HG02763 (cell line): ENCODE measurements around the gene CLCN4.

Experiments
- ATAC-seq: cut with Tn5 transposase; IDR thresholded peaks from one replicate; pipeline ENCODE4 v1.9.1; 2021; ENCODE audit warnings: mild to moderate bottlenecking, moderate library complexity; ENCODE audit not compliant: unreplicated experiment

CLCN4 gene

DNA sequence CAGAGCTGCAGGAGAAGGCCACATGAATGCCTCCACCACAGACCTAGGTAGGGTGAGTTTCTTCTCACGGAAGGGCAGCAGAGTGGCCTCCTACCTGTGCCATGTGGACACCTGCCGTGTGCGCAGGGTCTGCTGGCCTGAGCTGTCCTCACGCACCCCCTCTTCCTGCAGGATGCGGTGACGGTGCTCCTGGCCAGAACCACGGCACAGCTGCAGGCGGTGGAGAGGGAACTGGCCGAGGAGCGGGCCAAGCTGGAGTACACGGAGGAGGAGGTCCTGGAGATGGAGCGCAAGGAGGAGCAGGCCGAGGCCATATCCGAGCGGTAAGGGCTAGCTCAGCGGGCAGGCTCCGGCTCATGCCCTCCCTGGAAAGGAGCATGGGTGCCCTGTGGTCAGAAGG, 28.4 kb upstream of the CLCN4 start:
- no peak for ATAC-seq

DNA sequence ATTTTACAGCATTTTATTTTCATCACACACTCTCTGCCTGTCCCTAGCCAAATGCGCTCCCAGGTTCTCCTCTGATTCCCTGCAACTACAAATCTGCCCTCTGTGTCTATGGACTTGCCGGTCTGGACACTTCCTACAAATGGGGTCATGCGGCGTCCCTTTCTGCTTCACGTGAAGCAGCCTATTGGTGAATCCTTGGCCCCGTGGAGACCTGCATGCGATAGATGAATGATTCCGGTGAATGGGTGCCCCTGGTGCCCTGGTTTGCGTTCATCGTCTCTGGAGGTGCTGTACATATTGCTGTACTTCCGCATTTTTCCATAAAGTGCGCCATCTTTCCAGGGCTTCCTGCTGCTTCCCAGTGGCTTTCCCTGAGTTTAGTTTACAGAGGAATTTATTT, 27.5 kb upstream of the CLCN4 start:
- ATAC-seq: no peak

DNA sequence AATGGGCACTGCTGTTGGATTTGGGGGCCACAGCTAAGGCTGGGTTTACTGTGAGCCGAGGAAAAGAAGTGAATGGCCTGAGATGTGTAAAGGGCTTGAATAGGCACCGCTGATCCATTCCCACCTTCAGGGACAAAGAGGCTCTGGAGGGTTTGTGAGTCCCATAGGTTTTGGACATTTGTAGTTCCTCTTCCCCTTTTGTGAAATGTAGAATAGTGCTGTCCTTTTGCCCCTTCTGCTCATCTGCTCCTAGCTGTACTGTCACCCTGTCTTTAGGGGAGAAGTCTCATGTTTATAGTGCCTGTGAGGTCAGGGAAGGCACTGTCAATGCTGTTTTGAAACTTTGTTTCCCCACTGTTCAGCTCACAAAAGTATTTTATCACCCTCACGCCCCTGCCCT, 26.4 kb upstream of the CLCN4 start:
- ATAC-seq: no peak

DNA sequence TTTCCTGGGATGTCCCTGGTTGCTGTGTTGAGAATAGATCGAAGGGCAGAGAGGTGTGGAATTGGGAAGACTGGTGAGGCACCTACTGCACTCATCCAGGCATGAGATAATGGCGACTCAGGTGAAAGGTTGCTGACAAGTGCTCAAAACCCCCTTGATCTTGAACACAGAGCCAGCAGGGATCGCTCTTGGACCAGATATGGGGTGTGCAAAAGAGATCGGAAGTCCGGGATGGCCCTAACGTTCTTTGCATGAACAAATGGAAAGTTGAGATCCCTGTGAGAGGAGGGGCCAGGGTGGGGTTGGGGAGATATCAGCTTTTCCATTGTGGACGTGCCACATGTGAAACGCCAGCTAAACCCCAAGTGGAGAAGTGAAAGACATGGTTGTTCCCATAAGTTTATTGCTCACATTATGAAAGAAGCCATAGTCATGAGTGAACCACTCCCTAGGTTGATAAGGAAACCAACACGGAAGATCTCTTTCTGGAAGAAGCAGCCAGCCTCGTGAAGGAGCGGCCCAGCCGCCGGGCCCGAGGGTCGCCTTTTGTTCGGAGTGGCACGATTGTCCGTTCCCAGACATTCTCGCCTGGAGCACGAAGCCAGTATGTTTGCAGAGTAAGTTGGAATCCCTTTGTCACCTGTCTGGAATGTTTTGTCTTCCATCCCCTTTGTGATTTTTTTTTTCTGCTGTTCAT, 22.6 kb upstream of the CLCN4 start:
- no peak for ATAC-seq

DNA sequence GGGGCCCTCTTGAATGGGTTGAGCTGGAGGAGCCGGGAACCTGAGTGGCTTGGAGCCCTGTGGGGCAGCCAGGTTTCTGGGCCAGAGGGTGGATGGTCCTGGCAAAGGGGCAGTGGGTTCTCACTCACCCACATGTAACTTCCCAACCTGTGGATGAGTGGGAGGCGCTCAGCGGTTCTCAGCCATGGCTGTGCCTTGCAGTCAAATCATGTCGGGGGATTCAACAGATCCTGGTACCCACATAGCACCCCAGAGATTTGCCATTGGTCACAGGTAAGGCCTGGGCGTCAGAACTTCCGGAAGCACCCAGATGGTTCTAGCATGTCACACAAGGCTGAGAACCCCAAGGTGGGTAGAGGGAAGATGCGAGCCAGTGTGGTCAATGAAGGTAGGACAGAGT, 21.9 kb upstream of the CLCN4 start:
- no peak for ATAC-seq

DNA sequence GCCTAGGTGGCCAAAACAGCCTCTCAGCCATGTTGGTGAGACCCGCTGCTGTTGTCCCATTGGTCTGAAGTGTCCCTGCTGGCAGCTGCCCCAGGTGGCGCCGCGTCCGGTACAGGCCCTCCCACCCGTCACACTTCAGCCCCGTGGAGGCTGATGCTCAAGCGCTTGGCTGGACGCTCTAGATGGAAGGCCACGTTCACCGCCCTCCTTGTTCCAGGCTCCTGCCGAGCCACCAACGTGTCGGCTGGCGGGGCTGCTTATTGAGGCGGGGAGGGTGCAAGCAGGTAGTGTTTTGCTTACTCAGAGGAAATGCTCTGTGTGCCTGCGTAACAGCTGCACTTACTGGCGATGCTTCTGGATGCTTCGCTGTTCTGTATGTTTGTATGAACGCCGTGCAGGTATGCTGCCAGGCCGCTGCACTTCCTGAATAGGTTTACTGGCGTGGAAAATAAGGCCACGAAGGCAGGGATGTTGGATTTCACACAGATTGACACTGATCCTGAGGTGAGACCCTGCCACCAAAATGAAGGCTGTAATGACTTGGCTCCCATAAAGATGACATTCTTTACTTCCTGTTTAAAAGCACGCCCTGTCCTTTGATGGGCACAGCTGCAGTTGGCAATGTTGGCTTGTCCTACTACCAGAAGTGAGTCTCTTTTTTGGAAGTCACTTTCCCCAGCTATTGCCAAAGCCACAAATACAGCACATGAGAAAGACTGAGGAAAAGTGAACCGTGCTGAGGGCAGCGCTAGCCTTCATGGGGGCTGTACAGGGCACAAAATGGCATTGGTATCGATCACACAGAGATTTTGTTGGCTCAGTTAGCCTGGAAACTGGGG, 21.0 kb upstream of the CLCN4 start:
- ATAC-seq: no peak

DNA sequence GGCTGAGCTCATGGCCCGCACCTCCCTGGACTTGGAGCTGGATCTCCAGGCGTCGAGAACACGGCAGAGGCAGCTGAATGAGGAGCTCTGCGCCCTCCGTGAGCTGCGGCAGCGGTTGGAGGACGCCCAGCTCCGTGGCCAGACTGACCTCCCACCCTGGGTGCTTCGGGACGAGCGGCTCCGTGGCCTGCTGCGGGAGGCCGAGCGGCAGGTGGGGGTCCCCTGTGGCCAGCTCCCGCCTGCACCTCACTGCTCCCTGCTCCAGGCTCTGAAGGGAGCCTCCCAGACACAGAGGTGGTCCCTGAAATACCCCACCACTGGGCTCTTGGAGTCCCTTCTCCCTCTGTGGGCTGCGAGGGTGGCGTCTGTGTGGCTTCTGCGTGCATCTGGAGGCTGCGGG, 18.0 kb upstream of the CLCN4 start:
- no peak for ATAC-seq

DNA sequence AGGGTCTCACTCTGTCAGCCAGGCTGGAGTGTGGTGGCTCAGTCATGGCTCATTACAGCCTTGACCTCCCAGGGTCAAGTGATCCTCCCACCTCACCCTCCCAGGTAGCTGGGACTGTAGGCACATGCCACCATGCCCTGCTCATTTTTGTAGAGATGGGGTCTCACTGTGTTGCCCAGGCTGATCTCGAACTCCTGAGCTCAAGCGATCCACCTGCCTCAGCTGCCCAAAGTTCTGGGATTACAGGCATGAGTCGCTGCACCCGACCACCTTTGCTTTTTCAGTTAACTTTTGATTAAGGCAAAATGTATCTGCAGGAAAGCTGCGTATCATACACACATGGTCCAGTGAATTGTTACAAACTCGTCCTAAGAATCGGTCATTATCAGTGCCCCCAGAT, 16.5 kb upstream of the CLCN4 start:
- no peak for ATAC-seq

DNA sequence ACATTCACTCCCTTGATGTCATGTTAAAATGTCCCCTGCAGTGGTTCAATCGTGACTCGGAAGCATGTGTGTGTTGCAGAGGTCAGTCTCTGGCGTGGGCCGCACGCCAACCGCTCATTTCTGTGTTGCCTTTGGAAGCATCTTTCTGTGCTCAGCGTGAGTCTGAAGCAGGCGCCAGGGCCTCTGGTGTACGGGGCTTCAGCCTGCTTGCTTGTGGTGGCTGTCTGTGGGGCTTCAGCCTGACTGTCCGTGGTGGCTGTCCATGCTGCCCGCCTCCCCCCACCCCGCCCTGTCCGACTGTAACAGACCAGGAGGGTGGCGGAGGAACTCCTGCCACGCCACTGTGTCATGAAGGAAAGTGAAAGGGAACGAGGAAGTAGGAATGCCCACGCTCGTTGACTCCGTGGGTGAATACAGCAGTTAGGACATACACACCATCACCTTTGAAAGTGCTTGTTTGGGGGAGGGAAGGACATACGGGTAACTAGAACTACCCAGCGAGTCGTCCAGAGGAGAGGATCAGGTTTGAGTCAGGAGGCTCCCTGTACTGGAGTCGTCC, 14.7 kb upstream of the CLCN4 start:
- ATAC-seq: no peak

DNA sequence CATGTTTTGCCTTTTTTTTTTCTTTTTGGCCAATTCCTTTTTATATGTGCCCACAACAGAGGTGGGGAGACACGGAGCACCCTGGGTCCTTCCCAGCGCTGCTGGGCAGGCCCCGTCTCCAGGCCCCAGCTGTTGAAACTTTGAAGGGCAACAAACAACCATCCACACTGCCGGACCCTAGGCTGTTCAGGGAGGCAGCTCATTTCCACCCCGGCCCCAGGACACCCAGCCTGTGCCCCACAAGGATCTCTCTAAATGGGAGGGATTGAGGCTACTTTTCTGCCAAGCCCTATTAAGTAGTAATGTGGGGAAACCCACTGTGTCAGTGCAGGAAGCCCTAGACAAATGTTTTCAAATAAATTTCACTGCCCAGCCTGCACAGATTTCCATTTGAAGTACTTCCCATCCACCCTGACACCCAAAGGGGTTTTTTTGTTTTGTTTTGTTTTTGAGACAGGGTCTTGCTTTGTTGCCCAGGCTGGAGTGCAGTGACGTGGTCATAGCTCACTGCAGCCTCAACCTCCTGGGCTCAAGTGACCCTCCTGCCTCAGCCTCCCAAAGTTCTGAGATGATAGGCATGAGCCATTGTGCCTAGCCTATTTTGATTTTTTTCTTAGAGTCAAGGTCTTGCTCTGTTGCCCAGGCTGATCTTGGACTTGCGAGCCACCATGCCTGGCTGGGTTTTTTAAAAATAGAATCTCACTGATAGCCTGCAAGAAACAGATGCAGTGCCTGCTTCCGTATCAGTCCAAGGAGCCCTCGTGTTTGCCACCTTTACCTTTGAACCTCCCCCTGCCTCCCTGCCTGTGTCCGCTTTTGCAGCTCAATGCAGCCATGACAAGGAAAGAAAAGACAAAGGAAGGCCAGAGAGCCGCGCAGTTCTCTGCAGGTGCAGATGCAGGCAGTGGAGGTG, 13.4 kb upstream of the CLCN4 start:
- no peak for ATAC-seq

DNA sequence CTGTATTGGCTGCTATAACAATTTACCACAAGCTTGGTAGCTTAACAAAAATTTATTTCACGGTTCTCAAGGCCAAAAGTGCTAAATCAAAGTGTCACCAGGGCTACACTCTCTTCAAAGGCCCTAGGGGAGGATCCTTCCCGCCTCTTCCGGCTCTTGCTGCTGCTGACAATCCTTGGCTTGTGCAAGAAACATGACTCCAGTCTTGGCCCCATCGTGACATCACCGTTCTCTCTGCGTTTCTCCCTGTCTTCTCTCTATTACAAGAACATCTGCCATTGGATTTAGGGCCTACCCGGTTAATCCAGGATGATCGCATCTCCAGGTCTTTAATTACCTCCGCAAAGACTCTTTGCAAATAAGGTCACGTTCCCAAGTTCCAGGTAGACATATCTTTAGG, 10.4 kb upstream of the CLCN4 start:
- ATAC-seq: no peak

DNA sequence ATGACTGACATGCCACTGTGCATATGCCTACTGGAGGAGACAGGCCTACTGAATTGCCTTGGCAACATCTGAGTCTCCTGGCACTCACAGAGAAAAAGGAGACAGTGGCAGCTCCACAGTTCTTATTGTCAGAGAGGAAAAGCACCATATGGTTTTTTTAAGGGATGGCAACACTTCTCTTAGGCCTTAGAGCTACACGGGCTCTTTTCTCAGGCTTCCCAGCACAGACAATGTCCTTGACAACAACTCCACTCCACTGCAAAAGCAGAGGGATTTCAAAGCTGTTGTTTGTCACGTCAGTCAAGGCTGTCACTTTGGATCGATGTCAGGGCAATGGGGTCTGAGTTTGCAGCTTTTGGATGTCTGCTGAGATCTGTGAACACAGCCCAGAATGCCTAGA, 4.7 kb upstream of the CLCN4 start:
- no peak for ATAC-seq

DNA sequence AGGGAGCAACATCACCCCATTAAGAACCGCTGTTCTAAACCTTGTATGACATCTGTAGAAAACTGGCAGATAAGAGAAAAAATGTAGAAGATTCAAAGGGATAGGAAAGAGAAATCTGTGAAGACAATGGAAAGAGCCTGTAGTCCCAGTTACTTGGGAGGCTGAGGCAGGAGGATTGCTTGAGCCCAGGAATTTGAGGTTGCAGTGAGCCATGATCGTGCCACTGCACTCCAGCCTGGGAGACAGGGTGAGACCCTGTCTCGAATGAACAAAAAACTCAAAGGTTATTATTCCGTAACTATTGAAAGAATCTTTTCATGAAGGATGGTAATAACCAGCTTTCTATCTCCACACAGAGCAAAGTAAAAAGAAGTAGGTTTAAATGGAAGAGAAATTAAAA, 1.6 kb upstream of the CLCN4 start:
- ATAC-seq: no peak

DNA sequence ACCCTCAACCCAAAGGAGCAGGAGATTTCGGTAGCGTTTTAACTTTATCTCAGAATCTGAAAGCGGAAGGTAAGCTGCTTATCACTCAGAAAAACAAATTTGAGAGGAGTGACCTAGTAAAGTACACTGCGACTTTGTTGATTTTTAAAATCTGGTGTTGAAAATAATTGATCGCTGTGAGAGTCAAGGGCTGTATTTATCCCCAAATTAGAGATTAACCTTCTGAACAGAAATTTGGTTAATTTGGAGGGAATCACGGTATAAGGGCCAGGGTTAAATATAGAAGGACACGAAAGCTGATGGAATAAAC, 212 bp downstream of the CLCN4 start:
- no peak for ATAC-seq

DNA sequence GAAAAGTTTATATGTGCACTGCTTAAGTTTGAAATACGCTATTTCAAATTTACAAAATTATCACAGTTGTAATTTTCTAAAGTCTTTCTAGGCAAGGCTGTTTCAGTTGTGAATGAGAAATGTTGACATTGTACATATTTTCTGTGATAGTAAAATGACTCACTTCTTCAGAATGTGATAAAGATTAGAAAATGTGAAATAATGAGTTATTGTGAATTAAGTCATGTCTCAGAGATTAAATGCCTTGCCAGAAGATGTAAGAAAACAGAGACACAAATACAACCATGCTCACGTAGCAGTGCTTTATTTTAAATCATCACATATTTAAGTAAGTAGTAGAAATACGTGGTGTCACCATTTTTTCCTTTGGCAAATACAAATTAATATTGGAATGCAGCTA, 768 bp downstream of the CLCN4 start:
- ATAC-seq: no peak

DNA sequence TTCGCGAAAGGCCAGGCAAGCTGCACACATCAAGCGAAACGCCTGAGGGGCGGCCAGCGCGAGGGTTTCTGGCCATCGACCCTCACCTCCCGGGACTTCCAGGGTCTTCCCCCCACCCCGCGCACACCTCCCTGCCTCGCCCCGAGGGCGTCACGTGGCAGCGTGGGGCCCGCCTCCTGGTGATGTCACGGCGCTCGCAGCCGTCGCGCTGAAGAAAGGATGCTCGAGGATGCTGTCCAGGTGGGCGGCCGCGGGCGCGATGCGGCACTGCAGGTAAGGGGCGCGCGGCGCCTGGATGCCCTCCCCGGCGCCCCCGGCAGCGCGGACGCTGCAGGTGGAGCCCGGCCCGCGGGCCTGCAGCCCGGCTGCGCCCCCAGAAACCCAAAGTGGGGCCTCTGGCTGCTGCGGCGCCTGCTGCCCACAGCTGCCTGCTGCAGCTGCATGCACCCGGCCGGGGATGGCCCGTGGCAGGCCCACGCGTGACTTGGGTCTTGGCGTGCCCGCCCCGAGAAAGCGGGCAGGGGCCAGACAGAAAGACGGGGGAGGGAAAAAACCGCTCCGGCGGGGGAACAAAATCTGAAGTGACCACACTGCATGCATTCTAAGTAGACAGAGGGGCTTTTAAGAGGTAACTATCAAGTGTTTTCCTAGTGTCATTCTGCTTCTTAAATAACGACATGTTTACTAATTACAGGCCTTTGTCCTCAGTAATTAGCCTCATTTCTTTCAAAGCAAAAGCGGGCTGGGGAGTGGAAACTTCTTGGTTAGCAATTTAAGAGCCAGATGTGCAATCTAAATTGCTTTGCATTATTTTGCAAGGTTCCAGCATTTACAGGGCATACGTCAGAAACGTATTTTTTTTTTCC, 1.7 kb downstream of the CLCN4 start:
- peak; percentile 39 for ATAC-seq

DNA sequence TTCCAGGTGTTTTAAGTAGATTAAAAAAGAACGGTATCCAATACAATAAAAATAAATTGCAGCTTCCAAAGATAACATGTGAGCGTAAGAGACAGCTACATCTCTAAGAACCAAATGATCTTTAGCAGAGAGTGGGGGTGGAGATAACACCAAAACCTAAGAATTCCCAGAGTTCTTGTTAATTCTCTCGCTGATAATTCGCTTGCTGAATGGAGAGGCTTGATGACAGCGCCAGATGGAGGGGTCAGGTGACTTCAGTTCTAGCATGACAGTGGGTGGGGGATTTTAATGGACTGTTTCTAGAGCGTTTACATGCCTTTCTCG, 2.3 kb downstream of the CLCN4 start:
- ATAC-seq: no peak

DNA sequence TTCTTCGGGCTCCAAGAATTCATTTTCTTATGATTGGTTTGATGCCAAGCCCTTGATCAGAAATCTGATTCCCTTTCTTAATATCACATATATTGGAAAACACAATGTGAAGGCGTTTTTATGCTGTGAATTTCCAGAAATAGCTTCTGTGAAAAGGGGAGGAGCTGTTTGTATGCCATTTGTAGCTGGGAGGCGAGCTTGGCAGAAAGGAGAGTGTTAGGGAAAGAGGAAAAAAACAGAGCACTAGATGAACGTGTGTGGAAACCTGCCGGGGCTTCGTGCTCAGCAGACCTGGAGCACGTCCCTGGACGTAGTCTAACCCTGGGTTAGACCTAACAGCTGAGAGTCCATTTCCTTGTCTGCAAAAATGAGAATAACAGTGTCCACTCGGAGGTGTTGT, 3.4 kb downstream of the CLCN4 start:
- no peak for ATAC-seq

DNA sequence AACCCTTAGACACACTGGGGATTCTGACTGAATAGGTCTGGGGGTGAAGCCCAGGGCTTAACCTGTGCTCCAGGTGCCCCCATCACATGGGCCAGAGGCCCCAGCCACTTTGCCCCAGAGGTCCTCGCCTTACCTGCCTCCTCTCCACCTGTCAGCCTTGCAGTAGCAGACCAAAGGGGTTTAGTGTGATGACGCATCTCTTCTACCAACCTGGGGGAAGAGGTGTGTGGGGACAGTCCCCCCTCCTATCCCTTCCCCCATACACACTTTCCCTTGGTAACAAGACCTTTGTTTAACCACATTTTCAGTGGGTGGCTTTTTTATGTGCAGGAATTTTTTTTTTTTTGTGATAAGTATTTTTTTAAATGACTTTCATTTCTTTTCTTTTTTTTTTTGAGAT, 6.3 kb downstream of the CLCN4 start:
- no peak for ATAC-seq

DNA sequence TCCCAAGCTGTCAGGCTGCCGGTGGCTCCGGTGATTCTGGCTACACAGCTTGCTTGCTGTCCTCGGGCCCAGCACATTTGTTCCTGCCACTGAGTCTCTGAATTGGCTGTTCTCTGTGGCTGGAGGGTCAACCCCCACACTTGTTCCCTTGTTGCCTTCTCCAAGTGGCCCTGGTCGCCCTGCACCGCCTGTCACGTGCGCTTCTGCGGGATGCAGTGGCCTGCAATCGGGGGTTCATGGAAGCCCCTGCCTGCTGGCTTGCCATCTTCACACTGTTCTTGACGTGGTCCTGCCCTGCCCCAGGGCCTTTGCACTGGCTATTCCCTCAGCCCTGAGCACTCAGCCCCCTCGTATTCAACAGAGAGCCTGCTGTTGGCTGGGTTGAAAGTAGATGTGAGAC, 8.1 kb downstream of the CLCN4 start:
- no peak for ATAC-seq
